ENCODE data around the gene SDSL.

GRCh38 chr12:113479590-113480335 is 57.6 kb downstream of the SDSL start:
- no peak for TF ChIP-seq POLR2A (IDR thresholded peaks at IDR 0.05)
- no peak for TF ChIP-seq CTCF (IDR thresholded peaks at IDR 0.05 in 4 of 5, conservative IDR thresholded peaks at IDR 0.05 in 1 of 5)

Measured in gastrocnemius medialis (tissue), 4 donors.